NB4 (cell line): ENCODE data around the gene MARS2.
"Not testable (repeated sequence)": the region's sequence is repeated elsewhere in the genome, so short reads cannot be mapped to it uniquely, and the experiment has no call there.

ENCODE experiments used
- DNase-seq: peaks from one replicate; pipeline ENCODE4 v3.0.0; 2010; ENCODE audit warnings: low read depth
- H3K4me3 ChIP-seq: one replicate; pipeline ENCODE4 v1.5.1; 2011; ENCODE audit warnings: mild to moderate bottlenecking, low read depth, low read length, moderate library complexity
- MYC ChIP-seq: IDR thresholded peaks from 2 replicates; pipeline ENCODE4 v1.6.1; 2011; ENCODE audit warnings: low read depth, low read length
- POLR2A ChIP-seq: IDR thresholded peaks from 2 replicates; pipeline ENCODE4 v1.6.1; 2011; ENCODE audit warnings: mild to moderate bottlenecking; ENCODE audit not compliant: insufficient read length; ENCODE audit errors: extremely low read depth
- TF ChIP-seq, protein P1 (sequence below): IDR thresholded peaks from 2 replicates; pipeline ENCODE4 v1.6.1; 2011; ENCODE audit warnings: low read depth, low read length
- TF ChIP-seq, protein P2 (sequence below): IDR thresholded peaks from one replicate; pipeline ENCODE4 v1.5.1; 2012; ENCODE audit warnings: low read depth, low read length

MARS2 gene

DNA sequence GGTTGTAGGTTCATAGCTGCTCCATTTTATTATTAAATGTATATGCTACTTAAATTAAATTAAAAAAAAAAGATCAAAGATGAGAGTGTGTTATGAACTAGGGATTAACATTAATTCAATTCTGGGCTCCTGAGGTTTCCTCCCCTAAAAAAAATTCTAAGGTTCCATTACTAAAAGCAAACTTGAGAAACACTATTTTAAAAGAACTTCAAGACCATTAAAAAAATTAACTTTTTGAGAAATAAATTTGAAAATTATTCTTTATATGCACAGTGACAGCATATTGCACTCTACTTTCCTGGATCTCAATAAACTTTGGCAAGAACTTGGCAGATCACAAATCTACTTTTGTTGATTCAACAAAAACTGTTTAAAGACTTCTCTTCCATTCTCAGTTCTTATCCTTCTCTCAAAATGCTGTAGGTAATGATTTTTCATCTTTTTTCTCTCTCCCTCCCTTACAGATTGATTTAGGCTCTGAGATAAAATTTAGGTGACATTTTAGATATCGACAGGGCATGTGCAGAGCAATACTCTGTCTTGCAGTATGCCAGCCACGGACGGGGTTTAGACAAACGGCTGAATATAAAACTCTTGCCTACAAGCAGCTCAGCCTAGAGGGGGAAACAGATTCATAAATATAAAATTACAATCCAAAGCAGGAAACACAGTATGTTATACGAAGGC, 592 bp upstream of the MARS2 start:
- H3K4me3 ChIP-seq, result peak overlapping the region; percentile 81
- TF ChIP-seq, protein P1, sequence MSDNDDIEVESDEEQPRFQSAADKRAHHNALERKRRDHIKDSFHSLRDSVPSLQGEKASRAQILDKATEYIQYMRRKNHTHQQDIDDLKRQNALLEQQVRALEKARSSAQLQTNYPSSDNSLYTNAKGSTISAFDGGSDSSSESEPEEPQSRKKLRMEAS, result peak; percentile 42
- TF ChIP-seq, protein P2, sequence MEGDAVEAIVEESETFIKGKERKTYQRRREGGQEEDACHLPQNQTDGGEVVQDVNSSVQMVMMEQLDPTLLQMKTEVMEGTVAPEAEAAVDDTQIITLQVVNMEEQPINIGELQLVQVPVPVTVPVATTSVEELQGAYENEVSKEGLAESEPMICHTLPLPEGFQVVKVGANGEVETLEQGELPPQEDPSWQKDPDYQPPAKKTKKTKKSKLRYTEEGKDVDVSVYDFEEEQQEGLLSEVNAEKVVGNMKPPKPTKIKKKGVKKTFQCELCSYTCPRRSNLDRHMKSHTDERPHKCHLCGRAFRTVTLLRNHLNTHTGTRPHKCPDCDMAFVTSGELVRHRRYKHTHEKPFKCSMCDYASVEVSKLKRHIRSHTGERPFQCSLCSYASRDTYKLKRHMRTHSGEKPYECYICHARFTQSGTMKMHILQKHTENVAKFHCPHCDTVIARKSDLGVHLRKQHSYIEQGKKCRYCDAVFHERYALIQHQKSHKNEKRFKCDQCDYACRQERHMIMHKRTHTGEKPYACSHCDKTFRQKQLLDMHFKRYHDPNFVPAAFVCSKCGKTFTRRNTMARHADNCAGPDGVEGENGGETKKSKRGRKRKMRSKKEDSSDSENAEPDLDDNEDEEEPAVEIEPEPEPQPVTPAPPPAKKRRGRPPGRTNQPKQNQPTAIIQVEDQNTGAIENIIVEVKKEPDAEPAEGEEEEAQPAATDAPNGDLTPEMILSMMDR, result no peak
- no peak for TF ChIP-seq MYC
- DNase-seq, result peak; percentile 17

DNA sequence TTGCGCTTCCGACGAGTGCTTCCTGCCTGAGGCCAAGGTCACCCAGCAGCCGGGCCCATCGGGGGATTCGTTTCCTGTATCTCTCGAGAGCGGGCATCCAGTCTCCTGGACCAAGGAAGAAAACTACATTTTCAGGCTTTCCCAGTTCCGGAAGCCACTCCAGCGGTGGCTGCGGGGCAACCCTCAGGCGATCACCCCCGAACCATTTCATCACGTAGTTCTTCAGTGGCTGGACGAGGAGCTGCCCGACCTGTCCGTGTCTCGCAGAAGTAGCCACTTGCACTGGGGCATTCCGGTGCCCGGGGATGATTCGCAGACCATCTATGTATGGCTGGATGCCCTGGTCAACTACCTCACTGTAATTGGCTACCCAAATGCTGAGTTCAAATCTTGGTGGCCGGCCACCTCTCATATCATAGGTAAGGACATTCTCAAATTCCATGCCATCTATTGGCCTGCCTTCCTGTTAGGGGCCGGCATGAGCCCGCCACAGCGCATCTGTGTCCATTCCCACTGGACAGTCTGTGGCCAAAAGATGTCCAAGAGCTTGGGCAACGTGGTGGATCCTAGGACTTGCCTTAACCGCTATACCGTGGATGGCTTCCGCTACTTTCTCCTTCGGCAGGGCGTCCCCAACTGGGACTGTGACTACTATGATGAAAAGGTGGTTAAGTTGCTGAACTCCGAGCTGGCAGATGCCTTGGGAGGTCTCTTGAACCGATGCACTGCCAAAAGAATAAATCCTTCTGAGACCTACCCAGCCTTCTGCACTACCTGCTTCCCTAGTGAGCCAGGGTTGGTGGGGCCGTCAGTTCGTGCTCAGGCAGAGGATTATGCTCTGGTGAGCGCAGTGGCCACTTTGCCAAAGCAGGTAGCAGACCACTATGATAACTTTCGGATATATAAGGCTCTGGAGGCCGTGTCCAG, 1.0 kb downstream of the MARS2 start:
- peak overlapping the region; percentile 93 for H3K4me3 ChIP-seq
- peak; percentile 50 for DNase-seq
- TF ChIP-seq, protein P2, result no peak
- TF ChIP-seq, protein P1, result 0 out of 2 replicates have a peak, but pooled peaks have one; percentile 6
- TF ChIP-seq MYC (peak; percentile 11; the same call in 1 of the 2 replicates), POLR2A (no peak)

DNA sequence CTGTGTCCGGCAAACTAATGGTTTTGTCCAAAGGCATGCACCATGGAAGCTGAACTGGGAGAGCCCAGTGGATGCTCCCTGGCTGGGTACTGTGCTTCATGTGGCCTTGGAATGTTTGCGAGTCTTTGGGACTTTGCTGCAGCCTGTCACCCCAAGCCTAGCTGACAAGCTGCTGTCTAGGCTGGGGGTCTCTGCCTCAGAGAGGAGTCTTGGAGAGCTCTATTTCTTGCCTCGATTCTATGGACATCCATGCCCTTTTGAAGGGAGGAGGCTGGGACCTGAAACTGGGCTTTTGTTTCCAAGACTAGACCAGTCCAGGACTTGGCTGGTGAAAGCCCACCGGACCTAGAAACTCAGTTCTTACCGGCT, 1.7 kb downstream of the MARS2 start:
- peak overlapping the region; percentile 93 for H3K4me3 ChIP-seq
- TF ChIP-seq, protein P2, result no peak
- TF ChIP-seq POLR2A, result no peak
- TF ChIP-seq, protein P1, result no peak
- no peak for TF ChIP-seq MYC
- peak; percentile 23 for DNase-seq

DNA sequence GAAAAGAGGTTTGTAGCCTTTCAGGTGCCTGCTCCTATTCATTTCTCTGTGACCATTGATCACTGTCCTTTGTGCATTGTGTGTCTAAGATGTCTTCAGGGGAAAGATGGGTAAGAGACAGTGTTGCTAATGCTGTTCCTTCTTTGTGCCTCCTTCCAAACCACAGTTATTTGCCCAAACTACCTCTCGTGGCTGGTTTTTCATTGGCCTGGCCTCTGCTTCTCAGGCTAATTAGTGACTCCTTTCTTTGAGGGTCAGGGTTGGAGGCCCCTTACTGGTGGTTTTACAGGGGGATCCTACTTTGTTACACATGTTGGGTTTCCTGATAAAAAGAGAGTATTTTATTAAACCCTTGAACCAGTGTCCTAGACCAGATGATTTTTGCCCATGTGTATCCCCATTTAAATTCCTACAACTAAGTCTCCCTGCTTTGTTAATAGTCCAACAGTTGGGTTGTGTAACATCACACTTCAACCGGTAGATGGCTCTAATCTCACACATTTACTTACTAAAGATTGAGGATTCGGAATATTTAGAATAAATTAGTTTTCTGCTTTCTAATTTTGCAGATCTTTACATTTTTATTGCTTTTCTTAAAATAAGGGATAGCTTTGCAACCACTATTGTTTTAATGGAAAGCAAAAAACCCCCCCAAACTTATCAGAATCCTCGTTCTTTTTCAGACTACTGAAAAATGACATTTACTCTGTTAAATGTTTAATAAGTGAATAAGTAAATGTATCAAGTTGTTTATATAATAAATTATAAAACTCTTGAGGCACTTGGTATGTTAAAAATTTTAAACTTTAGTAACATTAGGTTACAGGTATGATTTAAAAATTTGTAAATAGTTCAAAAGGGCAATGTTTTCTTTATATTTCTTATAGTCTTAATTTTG, 2.4 kb downstream of the MARS2 start:
- TF ChIP-seq, protein P1, result no peak
- TF ChIP-seq, protein P2, result peak; percentile 48
- H3K4me3 ChIP-seq, result peak overlapping the region; percentile 93
- peak; percentile 77 for DNase-seq

DNA sequence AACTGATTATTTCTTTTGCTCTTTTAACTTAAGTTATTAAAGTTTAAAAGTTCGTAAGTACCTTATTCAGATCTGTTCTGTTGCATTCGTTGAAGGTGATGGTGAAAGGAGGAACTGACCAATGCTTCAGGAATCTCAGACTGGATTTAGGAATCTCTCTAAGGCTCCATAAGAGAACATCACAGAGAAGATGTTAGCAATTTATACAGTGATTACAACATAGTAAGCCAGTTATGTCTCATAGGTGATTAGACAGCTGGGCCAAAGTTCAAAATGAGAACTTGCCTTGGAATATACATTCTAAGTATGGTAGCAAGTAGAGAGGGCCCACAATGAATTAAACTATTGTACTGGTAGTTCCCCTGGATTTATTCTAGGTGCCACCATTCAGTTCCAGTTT, 3.2 kb downstream of the MARS2 start:
- peak overlapping the region; percentile 93 for H3K4me3 ChIP-seq
- no peak for TF ChIP-seq POLR2A
- TF ChIP-seq, protein P2, result no peak
- TF ChIP-seq, protein P1, result no peak
- TF ChIP-seq MYC, result no peak
- peak; percentile 12 for DNase-seq

DNA sequence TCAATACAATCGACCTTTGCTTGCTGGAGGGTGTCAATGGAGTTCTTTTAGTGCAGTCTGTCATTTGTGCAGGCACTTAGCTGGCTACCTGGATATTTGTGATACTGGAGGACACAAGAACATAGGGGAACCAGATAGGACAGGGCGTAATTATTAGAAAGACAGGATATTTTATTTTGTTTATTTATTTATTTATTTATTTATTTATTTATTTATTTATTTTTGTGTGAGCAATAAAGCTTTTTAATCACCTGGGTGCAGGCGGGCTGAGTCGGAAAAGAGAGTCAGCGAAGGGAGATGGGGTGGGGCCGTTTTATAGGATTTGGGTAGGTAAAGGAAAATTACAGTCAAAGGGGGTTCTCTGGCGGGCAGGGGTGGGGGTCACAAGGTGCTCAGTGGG, 4.0 kb downstream of the MARS2 start:
- DNase-seq, result not testable (repeated sequence)
- peak overlapping the region; percentile 93 for H3K4me3 ChIP-seq
